ENCODE data around the gene SETD7.
"Not testable (repeated sequence)": the region's sequence is repeated elsewhere in the genome, so short reads cannot be mapped to it uniquely, and the experiment has no call there.

Gene SETD7

DNA sequence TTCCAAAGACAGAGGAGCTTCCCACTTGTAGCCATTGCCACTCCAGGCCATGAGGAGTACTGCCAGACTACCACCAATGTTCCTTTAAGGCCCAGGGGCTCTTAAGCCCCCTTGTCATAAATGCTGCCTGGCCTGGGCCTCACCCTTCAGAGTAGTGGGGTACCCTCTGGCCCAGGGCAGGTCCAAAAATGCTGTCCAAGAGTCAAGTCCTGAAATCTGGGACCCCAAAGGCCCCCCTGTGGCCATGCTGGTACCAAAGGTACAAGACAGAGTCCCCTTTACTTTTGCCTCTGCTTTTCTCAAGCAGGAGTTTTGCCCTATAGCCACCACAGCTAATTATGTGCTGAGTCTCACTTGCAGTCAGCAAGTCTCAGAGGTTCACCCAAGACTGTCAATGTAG, 85.7 kb downstream of the SETD7 start:
- no peak for FAIRE-seq
- DNase-seq (ENCODE audit: low spot score): no peak

DNA sequence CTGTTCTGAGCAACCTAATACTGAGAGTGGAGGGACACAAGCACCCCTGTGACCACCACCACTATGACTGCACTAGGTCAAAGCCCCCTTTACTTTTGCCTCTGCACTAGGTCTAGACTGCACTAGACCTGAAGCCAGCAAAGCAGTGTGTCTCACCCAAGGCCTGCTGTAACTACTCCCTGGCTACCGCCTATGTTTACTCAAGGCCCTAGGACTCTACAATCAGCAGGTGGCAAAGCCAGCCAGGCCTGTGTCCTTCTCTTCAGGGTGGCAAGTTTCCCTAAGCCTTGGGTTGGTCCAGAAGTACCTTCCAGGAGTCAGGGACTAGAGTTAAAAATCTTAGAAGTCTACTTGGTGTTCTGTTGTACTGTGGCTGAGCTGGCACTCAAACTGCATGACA, 86.2 kb downstream of the SETD7 start:
- no peak for DNase-seq (ENCODE audit: low spot score)
- FAIRE-seq: no peak

DNA sequence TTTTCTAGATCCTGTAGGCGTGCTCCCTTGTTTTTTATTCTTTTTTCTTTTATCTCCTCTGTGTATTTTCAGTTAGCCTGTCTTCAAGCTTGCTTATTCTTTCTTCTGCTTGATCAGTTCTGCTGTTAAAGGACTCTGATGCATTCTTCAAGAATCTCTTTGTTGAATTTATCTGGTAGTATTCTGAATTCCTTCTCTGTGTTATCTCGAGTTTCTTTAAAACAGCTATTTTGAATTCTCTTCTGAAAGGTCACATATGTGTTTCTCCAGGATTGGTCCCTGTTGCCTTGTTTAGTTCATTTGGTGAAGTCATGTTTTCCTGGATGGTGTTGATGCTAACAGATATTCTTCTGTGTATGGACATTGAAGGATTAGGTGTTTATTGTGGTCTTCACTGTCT, 86.8 kb downstream of the SETD7 start:
- no peak for DNase-seq (ENCODE audit: low spot score)
- no peak for FAIRE-seq

DNA sequence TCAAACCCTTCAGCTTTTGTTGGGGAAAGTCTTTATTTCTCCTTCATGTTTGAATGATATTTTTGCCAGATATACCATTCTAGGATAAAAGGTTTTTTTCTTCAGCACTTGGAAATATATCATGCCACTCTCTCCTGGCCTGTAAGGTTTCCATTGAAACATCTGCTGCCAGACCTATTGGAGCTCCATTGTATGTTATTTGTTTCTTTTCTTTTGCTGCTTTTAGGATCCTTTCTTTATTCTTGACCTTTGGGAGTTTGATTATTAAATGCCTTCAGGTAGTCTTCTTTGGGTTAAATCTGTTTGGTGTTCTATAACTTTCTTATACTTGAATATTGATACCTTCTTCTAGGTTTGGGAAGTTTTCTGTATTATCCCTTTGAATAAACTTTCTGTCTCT, 87.3 kb downstream of the SETD7 start:
- DNase-seq (ENCODE audit: low spot score); FAIRE-seq: not testable (repeated sequence)

DNA sequence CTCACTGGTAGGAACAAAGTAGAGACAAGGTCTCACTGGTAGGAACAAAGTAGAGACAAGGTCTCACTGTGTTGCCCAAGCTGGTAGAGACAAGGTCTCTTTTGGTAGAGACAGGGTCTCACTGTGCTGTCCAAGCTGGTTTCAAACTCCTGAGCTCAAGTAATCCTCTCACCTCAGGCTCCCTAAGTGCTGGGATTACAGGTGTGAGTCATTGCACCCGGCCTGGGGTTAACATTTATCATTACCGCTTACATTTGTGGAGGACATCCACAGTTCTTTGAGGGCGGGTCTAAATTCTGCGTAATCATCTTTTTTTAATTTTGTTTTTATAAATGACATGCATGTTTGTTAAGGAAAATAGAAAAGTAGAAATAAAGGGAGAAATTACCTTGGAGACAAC, 90.1 kb downstream of the SETD7 start:
- no peak for FAIRE-seq
- no peak for DNase-seq (ENCODE audit: low spot score)

DNA sequence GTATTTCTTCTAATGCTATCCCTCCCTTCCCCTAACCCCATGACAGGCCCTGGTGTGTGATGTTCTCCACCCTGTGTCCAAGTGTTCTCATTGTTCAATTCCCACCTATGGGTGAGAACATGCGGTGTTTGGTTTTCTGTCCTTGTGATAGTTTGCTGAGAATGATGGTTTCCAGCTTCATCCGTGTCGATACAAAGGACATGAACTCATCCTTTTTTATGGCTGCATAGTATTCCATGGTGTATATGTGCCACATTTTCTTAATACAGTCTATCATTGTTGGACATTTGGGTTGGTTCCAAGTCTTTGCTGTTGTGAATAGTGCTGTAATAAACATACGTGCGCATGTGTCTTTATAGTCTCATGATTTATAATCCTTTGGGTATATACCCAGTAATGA, 91.5 kb downstream of the SETD7 start:
- FAIRE-seq; DNase-seq (ENCODE audit: low spot score): not testable (repeated sequence)

DNA sequence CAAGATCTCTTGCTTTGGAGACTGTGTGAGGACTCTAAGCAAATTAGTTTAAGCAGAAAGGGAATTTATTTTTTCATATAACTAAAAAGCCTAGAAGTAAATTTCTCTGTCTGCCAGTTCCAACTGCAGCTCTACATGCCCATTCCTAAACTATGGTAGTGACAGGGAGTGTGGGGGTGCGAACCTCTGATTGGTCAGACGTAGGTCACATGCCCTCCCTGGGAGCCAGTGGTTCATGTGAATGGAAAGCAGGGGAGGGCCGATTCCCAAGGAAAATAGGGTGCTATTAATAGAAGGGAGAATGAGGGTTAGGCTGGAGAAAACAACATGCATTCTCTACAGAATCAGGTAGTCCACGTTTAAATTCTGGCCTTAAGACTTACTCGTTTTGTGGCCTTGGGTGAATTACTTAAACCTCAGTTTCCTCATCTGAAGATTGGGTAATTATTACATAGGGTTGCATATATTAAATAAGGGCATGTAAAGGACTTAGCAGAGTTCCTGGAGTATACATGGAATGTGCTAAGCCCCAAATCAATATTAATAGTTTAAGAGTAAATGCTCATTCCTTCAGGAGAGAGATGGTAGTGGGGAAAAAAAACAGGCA, 94.9 kb downstream of the SETD7 start:
- FAIRE-seq (no peak), DNase-seq (ENCODE audit: low spot score) (no peak)

DNA sequence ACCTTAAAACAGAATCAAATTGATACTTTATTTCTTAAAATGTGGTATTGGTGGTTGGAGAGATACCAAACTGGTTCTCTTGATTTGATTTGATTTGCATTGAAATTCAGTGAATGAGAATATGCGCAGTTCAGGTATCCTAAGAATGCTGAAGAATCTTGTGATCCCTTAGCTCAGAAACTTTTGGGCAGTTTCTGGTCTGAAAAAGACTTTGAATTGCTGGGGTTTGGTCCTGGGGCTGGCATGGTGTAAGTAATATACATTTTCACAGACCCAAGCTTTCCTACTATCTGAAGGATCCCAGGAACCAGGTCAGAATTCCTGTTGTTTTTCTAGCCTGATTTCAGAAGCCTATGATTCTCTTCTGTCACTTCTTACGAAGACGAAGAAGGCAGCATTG, 95.5 kb downstream of the SETD7 start:
- DNase-seq (ENCODE audit: low spot score): no peak
- FAIRE-seq: no peak

DNA sequence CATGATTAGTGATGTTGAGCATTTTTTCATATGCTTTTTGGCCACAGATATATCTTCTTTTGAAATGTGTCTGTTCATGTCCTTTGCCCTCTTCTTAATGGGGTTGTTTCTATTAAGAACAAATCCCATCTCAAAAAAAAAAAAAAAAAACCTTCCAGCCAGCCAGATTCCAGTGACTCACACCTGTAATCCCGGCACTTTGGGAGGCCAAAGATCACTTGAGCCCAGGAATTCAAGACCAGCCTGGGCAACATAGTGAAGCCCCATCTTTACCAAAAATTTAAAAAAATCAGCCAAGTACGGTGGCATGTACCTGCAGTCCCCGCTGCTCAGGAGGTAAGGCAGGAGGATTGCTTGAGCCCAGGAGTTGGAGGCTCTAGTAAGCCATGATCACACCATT, 97.0 kb downstream of the SETD7 start:
- no peak for DNase-seq (ENCODE audit: low spot score)
- no peak for FAIRE-seq

DNA sequence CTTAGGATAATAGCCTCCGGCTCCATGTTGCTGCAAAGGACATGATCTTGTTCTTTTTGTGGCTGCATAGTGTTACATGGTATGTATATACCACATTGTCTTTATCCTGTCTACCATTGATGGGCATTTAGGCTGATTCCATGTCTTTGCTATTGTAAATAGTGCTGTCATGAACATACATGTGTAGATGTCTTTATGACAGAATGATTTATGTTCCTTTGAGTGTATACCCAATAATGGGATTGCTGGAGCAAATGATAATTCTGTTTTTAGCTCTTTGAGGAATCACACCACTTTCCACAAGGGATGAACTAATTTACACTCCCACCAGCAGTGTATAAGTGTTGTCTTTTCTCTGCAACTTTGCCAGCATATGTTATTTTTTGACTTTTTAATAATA, 97.5 kb downstream of the SETD7 start:
- no peak for FAIRE-seq

DNA sequence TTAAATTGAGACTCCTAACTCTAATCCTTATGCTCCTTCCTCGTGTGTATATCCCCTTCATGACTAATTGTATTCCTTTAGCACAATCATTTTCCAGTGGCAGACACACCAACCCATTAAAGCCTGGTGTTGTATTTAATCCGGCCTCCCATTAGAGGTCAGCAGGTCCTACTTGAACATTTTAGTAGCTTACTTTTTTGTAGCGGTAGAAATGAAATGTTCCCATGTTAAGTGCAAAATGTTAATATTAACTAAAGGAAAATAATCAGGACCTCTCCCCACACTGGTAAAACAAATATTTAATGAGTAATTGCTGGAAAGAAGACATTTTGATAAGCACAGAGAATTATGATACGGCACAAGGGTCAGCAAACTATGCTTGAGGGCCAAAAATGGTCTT, 98.7 kb downstream of the SETD7 start:
- FAIRE-seq: no peak
- no peak for DNase-seq (ENCODE audit: low spot score)

More for the DNA sequence above, 97.5 kb downstream of the SETD7 start:
- no peak for DNase-seq (ENCODE audit: low spot score)

DNA sequence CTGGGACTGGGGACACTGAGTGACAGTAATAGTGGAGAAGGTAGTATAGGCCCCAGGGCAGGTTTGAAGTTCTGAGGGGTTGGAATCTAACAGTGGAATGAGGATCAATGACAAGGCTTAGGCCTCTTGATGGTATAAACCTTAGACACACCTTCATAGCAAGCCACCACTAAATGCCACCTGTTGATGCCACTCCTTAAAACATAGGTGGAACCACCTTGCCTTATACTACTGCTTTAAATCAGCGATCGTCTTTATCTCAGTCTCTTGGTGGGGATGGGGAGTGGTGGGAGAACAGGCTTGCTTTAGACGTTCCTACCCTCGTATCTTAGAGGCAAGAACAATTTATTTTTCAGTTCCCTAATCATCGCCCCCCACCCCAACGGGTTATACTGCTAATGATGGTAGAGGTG, 100.9 kb downstream of the SETD7 start:
- FAIRE-seq (no peak), DNase-seq (ENCODE audit: low spot score) (no peak)

DNA sequence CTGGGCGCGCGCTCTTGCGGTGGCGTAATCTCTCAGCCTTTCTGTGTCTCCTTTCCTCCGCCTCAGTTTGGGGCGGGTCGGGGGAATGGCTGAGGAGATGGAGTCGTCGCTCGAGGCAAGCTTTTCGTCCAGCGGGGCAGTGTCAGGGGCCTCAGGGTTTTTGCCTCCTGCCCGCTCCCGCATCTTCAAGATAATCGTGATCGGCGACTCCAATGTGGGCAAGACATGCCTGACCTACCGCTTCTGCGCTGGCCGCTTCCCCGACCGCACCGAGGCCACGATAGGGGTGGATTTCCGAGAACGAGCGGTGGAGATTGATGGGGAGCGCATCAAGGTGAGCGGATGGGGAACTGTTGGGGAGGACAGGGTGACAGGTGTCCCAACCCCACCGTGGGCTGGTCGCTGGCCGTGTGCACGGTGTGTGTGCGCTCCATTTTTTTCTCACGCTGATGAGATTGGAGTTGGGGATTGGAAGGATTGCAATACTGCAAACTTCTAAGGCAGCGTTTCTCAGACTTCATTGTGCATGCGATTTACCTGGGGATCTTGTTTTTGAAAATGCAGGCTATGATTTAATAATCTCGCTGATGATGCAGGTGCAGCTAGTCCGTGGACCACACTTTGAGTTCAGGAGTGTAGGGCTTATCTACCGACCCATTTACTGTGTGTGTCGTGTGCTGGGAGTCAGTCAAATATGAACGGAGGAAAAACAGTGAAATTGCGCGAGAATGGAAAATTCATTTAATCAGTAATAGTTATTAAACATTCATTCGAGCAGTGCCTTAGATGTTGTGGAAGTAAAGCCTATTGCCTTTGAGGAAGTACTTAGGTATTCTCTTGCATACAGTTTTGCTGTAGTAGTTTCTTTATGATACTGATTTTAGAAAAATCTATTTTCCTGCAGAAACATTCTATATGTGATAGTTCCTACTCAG, 101.6 kb downstream of the SETD7 start, which contains the start of gene RAB33B:
Gene RAB33B (plus strand): TSS at position 11 of the 935 bp plus-strand sequence. CDS start 75 bp downstream, at position 86.
- no peak for FAIRE-seq
- DNase-seq (ENCODE audit: low spot score): no peak

DNA sequence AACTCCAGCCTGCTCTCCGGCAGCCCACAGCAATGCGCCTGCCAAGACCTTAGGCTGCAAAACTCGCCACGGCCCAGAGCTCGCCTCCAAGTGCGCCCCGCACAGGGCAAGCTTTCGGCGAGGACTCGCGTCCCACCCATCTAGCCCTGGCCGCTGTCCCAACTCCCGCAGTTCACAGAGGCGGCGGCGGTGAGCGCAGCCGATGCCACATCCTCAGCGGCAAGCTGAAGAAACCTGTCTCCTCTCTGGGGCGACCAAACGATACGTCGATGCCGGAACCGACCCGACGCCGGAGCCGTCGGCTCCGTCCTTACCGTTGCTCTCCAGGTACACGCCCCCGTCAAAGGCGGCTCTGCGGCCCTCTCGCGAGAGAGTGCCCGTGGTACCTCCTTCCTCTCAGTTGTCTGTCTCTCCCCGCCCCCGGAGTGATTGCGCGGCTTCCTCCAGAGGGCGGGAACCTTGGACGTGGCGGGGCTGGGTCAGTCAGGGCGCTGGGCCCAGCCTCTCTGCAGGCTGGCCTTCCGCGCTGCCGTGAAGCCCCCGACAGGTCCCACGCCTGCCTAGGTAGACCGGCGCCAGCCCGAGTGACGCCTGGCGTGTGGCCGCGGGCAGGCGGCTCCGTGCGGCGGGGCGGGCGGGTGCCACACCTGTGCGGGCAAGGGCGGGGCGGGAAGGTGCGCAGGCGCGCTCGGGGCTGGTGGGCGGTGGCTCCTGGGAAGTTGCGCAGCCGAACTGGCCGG, 102.5 kb downstream of the SETD7 start:
- peak; percentile 91 for DNase-seq (ENCODE audit: low spot score)
- no peak for FAIRE-seq

DNA sequence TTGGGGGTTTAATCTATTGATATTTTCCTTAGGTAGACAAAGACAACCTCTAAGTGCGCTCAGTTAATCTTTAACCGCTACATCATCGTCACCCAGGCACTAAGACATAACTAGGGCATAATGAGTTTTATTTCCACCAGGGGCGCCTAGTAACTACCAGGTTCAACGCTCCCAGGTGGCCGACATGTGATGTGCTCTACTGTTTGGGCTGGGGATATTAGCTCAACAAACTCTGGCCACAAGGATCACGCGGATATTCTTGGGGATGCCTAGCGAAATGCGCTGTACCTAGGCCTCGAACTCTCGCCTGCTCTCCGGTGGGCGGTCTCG, 103.0 kb downstream of the SETD7 start:
- DNase-seq (ENCODE audit: low spot score): peak; percentile 57
- FAIRE-seq: no peak

DNA sequence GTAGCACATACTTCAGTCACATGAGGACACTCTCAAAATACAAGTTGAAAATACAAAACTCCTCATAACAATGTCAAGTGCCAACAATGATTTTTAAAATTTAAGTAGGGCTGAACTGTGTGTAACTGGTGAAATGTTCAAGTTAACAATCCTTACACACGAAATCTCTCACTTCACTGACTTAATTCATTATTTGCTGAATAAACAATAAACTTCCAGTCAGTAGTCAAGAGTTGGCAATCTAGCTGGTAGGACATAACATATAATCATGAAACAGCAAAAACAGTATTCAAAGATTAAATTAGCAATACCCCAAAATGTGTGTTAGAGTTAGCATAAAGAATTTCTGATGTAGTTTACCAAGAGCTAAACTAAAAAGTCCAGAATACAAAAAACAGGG, 104.0 kb downstream of the SETD7 start:
- FAIRE-seq (no peak), DNase-seq (ENCODE audit: low spot score) (no peak)

DNA sequence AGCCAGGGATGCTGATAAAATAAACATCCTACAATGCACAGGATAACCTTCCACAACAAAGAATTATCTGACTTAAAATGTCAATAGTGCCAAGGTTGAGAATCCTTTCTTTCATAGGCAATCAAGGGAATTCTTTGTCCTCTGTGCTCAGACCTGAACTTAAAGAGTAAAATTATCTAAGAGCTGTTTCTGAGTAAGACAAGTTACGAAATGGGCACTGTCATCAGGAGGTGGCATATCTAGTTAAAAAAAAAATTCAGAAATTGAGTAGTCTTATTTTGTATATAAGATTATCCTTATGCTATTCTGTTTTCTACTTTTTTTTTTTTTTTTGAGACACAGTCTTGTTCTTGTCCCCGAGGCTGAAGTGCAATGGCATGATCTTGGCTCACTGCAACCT, 105.4 kb downstream of the SETD7 start:
- FAIRE-seq: no peak
- DNase-seq (ENCODE audit: low spot score): no peak

DNA sequence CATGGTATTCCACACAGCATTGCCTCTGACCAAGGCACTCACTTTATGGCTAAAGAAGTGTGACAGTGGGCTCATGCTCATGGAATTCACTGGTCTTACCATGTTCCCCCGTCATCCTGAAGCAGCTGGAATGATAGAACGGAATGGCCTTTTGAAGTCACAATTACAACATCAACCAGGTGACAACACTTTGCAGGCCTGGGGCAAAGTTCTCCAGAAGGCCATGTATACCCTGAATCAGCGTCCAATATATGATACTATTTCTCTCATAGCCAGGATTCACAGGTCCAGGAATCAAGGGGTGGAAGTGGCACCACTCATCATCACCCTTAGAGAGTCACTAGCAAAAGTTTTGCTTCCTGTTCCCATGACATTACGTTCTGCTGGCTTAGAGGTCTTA, 108.9 kb downstream of the SETD7 start:
- DNase-seq (ENCODE audit: low spot score); FAIRE-seq: not testable (repeated sequence)
